ENCODE data around the gene ITIH4. TPM values are rescaled to one million over a fixed set of nuclear protein-coding genes. Genes with fewer than 3 reads are reported as not detected.

The ITIH4 gene
- total RNA-seq, 1 experiment from 2014 or later: 2.4 TPM

GRCh38 chr3:52817221-52817620, 13.3 kb downstream of the ITIH4 start (continued):
- TF ChIP-seq HMGA2 (CRISPR knock-in tag; IDR thresholded peaks at IDR 0.05): no peak

- CTCF ChIA-PET: interaction anchor here (1.3 to 1.5 kb wide), 4 partner anchors 10 to 24 kb away, joined by 3 to 6 read pairs (median 5); no protein-coding TSS in a partner anchor
- Mint-ChIP-seq H3K36me3 (no peaks in the 10 kb centered on the region), H3K4me1 (peaks cover 12% of the 10 kb centered on the region), H3K27ac (no peak overlapping the region), H3K4me3 (no peak overlapping the region), H3K27me3 (ENCODE audit: low read depth) (no peaks in the 10 kb centered on the region), H3K9me3 (no peaks in the 10 kb centered on the region)
- no peak for DNase-seq (ENCODE audit: low spot score)
- TF ChIP-seq ZNF219 (CRISPR knock-in tag; IDR thresholded peaks at IDR 0.05; ENCODE audit: borderline replicate concordance): no peak
- TF ChIP-seq NFATC4 (CRISPR knock-in tag; IDR thresholded peaks at IDR 0.05): no peak
- no peak for TF ChIP-seq NFE2L1 (CRISPR knock-in tag; IDR thresholded peaks at IDR 0.05)
- no peak for TF ChIP-seq E2F1 (CRISPR knock-in tag; IDR thresholded peaks at IDR 0.05)
- no peak for TF ChIP-seq ZNF512 (CRISPR knock-in tag; IDR thresholded peaks at IDR 0.05; ENCODE audit: borderline replicate concordance)
- no peak for TF ChIP-seq MYBL2 (CRISPR knock-in tag; IDR thresholded peaks at IDR 0.05)
- ATAC-seq: no peak
- POLR2A ChIA-PET: interaction anchor here (0.6 kb wide), 1 partner anchor 164 kb away, joined by 3 read pairs; no protein-coding TSS in a partner anchor
Observed at GRCh38 chr3:52816654-52817053, 13.8 kb downstream of the ITIH4 start.

GRCh38 chr3:52816199-52816598, 14.3 kb downstream of the ITIH4 start:
- no peaks in the 10 kb centered on the region for H3K27me3 Mint-ChIP-seq (ENCODE audit: low read depth)
- H3K36me3 Mint-ChIP-seq: no peaks in the 10 kb centered on the region
- ChIA-PET CTCF (interaction anchor here (1.1 to 1.5 kb wide), 5 partner anchors 10 to 24 kb away, joined by 3 to 6 read pairs (median 5); no protein-coding TSS in a partner anchor), POLR2A (interaction anchor here (0.6 kb wide), 1 partner anchor 165 kb away, joined by 3 read pairs; no protein-coding TSS in a partner anchor)
- H3K4me1 Mint-ChIP-seq: peaks cover 12% of the 10 kb centered on the region
- ATAC-seq (no peak), DNase-seq (ENCODE audit: low spot score) (no peak)
- H3K9me3 Mint-ChIP-seq: no peaks in the 10 kb centered on the region
- H3K27ac Mint-ChIP-seq: no peak overlapping the region
- TF ChIP-seq ATF6 (CRISPR knock-in tag; IDR thresholded peaks at IDR 0.05) (no peak), CREM (CRISPR knock-in tag; IDR thresholded peaks at IDR 0.05) (no peak), TCF7 (CRISPR knock-in tag; IDR thresholded peaks at IDR 0.05; ENCODE audit: low read depth) (no peak)
- no peak overlapping the region for H3K4me3 Mint-ChIP-seq

GRCh38 chr3:52813810-52814209, 16.7 kb downstream of the ITIH4 start:
- H3K4me1 Mint-ChIP-seq: no peaks in the 10 kb centered on the region
- no peaks in the 10 kb centered on the region for H3K27me3 Mint-ChIP-seq (ENCODE audit: low read depth)
- POLR2A ChIA-PET: no interaction called here
- no peak for DNase-seq (ENCODE audit: low spot score)
- CTCF ChIA-PET: interaction anchor here (3.6 to 5.1 kb wide), 2 partner anchors 15 to 21 kb away, joined by 14 to 25 read pairs; no protein-coding TSS in a partner anchor
- H3K9me3 Mint-ChIP-seq: no peaks in the 10 kb centered on the region
- no peak for ATAC-seq
- H3K4me3 Mint-ChIP-seq: no peak overlapping the region
- no peak overlapping the region for H3K27ac Mint-ChIP-seq
- H3K36me3 Mint-ChIP-seq: no peaks in the 10 kb centered on the region
- TF ChIP-seq PREB (CRISPR knock-in tag; IDR thresholded peaks at IDR 0.05; ENCODE audit: borderline replicate concordance): no peak
- TF ChIP-seq STAT6 (CRISPR knock-in tag; conservative IDR thresholded peaks at IDR 0.05; ENCODE audit: low read depth): no peak
- TF ChIP-seq FOXJ3 (CRISPR knock-in tag; IDR thresholded peaks at IDR 0.05; ENCODE audit: borderline replicate concordance): no peak
- TF ChIP-seq RORB (CRISPR knock-in tag; IDR thresholded peaks at IDR 0.05): no peak
- TF ChIP-seq ZNF396 (CRISPR knock-in tag; IDR thresholded peaks at IDR 0.05; ENCODE audit: borderline replicate concordance): no peak
- TF ChIP-seq PRRX2 (CRISPR knock-in tag; IDR thresholded peaks at IDR 0.05): no peak
- TF ChIP-seq FOXP4 (CRISPR knock-in tag; IDR thresholded peaks at IDR 0.05): no peak
